HT1080 (cell line): ENCODE data around the gene CLEC16A. TPM values are rescaled to one million over a fixed set of nuclear protein-coding genes. Genes with fewer than 3 reads are reported as not detected.

ENCODE experiments used
- DNase-seq: peaks from one replicate; pipeline ENCODE4 v3.0.0-alpha.2; 2015; ENCODE audit warnings: low read depth
- total RNA-seq: library from RNA; depleted of rRNA; stranded (reverse); fragments of >200 nt; shearing (Covaris generic); gene quantifications from 2 replicates; pipeline ENCODE4 v1.2.3, GENCODE V29; 2014

The CLEC16A gene
- total RNA-seq, 1 experiment from 2014 or later, result 12.9 TPM

DNA sequence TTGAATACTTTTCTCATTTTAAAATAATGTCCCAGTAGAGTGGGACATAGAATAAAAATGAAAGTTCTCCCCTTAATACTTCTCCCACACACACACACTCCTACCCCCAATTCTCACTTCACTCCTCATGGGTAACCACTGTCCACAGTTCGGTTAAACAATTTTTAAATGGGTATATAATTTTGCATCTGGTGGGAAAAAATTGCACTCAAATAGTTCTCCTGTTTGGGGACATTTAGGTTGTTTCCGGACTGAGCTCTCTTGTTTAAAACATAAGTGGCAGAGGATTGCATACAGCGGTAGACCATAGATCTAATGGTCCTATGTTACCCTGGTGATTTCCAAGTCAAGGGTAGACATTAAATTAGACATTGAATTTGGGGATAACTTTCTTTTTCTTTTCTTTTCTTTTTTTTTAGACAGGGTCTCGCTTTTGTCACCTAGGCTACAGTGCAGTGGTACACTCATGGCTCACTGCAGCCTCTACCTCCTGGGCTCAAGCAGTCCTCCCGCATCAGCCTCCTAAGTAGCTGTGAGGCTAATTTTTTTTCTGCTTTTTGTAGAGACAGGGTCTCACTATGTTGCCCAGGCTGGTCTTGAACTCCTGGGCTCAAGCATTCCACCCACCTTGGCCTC is 173.3 kb downstream of the CLEC16A start:
- no peak for DNase-seq

- DNase-seq, result no peak
These were observed 174.1 kb downstream of the CLEC16A start for GRCh38 chr16:11118479-11118878.

DNA sequence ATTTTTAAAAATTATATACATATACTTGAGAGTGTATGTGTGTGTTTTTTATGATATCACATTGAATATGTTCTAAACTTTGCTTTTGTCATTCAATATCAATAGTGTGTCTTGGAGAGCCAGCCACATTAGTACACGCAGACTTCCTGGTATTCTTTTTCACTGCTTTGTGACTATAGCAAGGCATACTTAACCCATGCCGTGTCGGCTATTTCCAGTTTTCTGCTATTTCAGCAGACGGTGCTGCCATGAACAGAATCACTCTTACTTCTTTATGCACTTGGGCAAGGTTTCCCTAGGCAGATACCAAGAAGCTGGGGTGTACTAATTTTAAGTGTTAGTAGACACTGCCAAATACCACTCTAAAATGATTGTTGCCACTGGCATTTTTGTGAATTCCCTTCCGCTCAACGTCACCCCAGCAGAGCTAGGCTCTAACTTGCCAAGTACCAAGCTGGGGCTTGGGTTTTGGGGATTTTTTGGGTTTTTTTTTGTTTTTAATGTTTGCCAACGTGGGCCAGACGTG is 176.8 kb downstream of the CLEC16A start:
- no peak for DNase-seq

DNA sequence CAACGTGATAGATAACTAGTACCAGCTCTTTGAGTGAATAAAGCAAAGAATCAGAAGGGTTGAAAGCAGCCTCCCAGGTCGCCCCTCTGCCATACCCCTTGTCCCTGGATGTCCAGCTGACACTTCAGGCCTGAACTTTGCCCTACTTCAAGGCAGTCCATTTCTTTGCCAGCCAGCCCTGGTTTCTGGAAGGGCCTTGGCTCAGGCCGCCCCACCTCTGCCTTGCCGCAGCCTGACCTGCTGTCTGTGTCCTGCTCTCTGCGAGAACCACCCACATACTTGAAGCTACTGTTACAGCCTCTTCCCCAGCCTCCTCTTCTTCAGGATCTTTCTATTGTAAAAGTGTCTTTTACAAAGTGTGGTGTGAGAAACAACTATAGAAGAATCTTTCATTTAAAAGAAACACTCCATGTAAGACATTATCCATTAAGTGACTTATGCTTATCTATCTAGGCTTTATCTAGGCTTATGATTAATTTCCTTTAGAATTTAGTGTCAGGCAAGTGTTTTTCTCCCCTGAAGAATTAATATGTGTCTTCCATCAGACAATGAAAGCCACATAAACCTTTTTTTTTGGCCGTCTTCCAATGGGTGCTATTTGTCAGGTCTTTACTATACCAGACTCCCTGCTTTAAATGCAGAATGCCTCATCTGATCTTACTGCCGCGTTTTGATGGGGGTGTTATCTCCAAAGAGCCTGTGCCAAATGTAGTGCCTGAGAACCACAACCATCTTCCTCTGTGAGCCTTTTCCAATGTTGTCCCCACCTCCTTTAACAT is 177.7 kb downstream of the CLEC16A start:
- no peak for DNase-seq

- DNase-seq, result no peak
These were observed 179.3 kb downstream of the CLEC16A start for GRCh38 chr16:11123666-11124065.

- no peak for DNase-seq
These were observed 181.6 kb downstream of the CLEC16A start for GRCh38 chr16:11125936-11126335.

- DNase-seq, result no peak
These were observed 182.2 kb downstream of the CLEC16A start for GRCh38 chr16:11126399-11127054.

DNA sequence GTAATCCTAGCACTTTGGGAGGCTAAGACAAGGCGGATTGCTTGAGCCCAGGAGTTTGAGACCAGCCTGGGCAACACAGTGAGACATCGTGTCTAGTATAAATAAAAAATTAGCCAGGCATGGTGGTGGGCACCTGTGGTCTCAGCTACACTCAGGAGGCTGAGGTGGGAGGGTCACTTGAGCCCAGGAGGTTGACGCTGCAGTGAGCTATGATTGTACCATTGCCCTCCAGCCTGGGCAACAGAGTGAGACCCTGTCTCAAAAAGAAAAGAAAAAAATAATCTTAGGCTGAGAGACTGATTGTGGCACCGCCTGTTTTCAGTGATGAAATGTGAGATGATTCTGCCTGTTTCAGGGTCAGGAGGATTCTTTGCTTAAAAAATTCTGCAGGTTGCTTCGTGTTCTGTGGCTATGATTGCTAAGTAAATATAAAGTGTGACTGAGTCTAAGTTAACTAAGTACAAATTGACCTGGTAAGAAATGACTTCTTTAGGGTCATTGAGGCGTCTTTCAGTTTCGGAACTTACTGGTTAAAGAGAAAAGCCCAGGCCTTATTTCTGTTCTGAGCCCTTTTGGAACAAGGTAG is 183.3 kb downstream of the CLEC16A start:
- DNase-seq, result no peak

DNA sequence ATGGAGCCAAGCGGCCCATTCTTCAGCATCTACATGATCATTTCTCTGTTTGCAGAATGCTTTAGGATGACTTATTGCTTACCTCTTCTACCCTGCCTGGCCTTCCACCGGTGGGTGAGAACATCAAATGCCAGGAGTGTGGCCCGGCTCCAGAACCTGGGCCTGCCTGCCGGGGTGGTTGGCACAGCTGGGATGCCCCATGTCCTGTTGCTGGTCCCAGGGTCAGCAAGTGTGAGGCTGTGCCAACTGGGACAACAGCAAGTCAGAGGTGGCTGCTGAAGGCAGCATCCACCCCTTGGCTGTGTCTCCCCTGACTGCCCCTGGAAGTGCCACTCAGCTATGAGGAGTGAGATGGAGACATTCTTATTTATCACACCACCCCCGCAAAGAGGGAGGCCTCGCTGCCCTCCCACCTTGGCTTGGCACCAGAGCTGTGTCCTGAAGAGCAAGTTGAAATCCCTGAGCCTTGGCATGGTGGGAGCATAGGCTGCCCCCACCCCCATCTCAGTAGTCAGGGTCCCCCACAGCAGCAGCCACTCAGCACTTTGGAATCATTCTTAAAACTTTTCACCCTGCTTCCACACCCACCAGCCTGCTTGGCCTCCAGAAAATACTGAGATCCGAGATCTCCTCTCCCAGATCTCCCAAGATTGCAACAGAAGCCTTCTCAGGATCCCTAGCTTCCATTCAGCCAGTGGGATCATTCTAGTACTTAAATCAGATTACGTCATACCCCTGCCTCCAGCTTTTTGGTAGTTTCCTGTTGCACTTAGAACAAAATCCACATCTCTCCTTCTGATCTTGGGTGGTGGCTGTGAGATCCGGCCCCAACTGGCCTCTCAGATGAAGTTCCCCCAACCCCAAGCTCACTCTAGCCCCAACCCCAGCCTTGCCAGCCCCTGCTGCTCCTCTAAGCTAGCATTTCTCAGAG is 184.1 kb downstream of the CLEC16A start:
- DNase-seq, result no peak

DNA sequence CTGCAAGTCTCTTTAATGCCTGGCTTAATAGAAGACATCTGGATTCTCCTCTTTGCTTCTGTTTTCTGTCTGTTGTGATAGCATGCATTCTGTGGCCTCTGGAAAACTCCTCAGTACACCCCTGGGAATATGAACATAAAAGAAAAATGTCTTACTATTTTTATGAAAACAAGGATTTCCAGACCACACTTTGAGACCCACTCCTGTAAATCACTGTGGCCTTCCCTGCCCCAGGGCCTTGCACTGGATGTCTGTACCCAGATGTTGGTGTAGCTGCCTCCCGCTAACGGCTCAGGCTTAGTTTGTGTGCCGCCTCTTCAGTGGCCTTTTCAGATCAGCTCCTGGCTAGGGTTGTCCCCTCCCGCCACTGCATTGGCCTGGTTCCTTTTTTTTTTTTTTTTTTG is 185.0 kb downstream of the CLEC16A start:
- DNase-seq, result no peak

DNA sequence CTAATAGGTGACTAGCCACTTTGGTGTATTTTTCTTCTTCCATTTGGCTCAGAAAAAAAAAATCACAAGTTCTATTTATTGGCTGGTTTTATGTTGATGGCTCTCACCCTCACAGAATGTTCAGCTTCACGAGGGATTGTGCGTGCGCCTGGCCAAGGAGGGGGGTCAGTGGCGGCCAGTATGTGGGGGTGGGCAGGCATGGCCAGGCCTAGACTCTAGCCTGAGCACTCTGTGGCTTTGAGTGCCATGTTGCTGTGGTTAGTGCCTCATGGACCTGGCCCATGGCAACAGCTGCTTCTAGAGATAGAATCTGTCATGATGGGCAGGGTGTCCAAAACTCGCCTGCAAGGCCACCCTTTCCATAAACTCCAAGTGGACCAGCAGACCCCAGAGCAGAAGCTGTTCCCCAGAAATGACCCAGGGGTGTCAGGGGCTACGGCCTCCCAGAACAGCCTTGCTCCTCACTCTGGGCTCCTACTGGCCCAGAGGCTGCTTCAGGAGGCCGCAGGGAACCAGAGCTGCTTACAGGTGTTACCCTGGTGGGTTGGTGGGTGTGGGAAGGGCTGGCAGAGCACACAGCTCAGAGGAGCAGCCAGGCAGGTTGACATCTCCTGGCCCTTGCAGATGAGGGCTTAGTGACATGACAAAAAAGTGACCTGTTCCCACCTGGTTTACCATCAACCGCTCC is 186.8 kb downstream of the CLEC16A start:
- DNase-seq, result no peak

DNA sequence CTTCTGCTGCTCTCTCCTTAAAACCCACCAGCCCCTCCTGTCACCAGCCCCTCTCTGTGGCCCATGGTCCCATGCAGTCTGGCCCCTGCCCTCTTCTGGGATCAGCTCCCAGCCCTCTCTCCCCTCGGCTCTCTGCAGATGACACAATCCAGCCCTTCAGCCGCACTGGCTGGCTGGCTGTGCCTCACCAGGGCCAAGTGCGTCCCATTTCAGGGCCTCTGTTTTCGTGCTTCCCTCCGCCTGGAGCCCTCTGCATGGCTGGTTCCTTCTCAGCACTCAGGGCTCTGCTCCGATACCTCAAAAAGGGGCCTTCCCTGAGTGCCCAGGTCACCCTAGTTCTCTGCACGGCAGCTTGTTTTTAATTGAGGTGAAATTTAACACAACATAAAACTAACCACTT is 187.3 kb downstream of the CLEC16A start:
- DNase-seq, result no peak

GRCh38 chr16:11133344-11133943 is 189.1 kb downstream of the CLEC16A start:
- DNase-seq, result peak; percentile 94

- DNase-seq, result no peak
These were observed 190.5 kb downstream of the CLEC16A start for GRCh38 chr16:11134722-11135463.

DNA sequence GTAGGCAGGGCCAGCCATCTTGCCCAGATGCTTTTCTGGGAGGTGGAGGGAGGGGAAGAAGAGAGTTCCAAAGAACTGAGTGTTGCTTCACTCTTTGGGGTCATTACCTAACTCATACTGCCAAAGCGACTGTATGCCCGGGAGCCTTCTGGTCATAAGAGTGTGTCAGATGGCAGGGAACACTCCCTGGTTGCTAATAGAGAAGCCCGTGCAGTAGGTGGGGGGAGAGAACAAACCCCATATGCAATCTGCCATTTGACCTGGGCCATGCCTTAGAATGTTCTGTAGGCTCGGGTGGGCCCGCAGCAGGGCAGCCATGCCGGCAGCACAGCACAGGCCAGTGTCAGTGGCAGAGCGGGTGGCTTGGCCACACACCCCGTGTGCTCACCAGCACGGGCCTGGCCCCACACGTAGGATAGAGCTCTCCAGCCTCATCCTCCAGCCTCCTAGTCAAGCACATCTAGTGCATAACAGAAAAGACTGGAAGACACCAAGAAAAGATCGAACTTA is 191.2 kb downstream of the CLEC16A start:
- DNase-seq, result no peak

- peak; percentile 86 for DNase-seq
These were observed 192.2 kb downstream of the CLEC16A start for GRCh38 chr16:11136600-11136999.

- no peak for DNase-seq
These were observed 193.8 kb downstream of the CLEC16A start for GRCh38 chr16:11138022-11138768.

DNA sequence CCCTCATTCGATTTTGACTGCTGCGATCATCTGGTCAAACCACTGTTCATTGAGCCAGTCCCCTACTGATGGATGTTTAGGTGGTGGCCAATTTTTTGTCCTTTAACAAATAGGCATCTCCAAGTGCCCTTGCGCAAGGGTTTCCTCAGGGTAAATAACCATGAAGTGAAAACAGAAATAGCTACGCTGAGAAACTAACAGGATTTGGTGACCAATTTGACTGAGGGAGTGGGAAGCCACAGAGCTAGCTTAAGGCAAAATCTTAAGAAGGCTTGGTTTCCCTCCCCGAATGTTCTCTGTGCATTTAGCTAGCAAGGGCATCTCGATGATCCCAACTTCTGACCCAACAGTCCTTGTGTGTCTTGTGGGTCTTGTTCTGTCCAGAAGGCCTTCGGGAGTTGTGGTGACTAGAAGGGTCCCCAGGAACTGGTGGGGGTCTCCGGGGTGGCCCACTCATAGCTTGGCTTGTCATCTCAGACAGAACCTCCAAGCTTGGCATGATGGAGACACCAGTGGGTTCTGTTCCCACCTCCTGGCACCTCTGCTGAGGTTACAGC is 194.5 kb downstream of the CLEC16A start:
- no peak for DNase-seq
